PC-3 (cell line): ENCODE results near the gene RAB8A. TPM values are rescaled to one million over a fixed set of nuclear protein-coding genes. Genes with fewer than 3 reads are reported as not detected.
A peak's percentile ranks its signal among the peaks of the same experiment; 100 is the strongest.

ENCODE experiments used
- ATAC-seq: fragments of 200-7000 bp; cut with Tn5 transposase; 2 replicates; pipeline ENCODE4 v1.9.1; 2020; ENCODE audit warnings: mild to moderate bottlenecking, moderate library complexity
- BruUV-seq: library from RNA; stranded (reverse); fragments of 400-500 nt; replicated peaks from 2 replicates; lab custom pipeline; 2021; lab: Mats Ljungman, UMichigan
- CTCF ChIA-PET: fragments of 300-600 bp; sonication (Branson Sonifier 250); formaldehyde crosslinking; loops from one replicate; lab custom pipeline; 2022; ENCODE audit warnings: antibody characterized with exemption; lab: Charles Lee
- POLR2A ChIA-PET: fragments of 300-600 bp; sonication (Branson Sonifier 250); formaldehyde crosslinking; loops from one replicate; lab custom pipeline; 2022; ENCODE audit warnings: antibody characterized with exemption; ENCODE audit not compliant: unreplicated experiment; lab: Charles Lee
- DNase-seq: peaks from one replicate; pipeline ENCODE4 v3.0.0-alpha.2; 2015
- H2AFZ ChIP-seq: fragments of 300-600 bp; sonication (generic); 2 replicates; pipeline ENCODE4 v1.6.0; 2016; ENCODE audit warnings: antibody characterized with exemption, low read length
- H3F3A ChIP-seq: fragments of 300-600 bp; sonication (generic); one replicate; pipeline ENCODE4 v1.6.0; 2017; ENCODE audit warnings: antibody characterized with exemption, low read length, control low read depth, mild to moderate bottlenecking; ENCODE audit not compliant: unreplicated experiment
- H3K27ac ChIP-seq: fragments of 300-600 bp; sonication (generic); 2 replicates; pipeline ENCODE4 v1.5.1; 2016; ENCODE audit warnings: mild to moderate bottlenecking, low read length
- H3K27me3 ChIP-seq: fragments of 300-600 bp; sonication (generic); 2 replicates; pipeline ENCODE4 v1.6.1; 2016; ENCODE audit warnings: low read length, mixed read lengths
- H3K36me3 ChIP-seq: fragments of 300-600 bp; sonication (generic); 2 replicates; pipeline ENCODE4 v1.6.1; 2016; ENCODE audit warnings: low read depth, mixed run types, low read length, mixed read lengths
- H3K4me1 ChIP-seq: fragments of 300-600 bp; sonication (generic); 2 replicates; pipeline ENCODE4 v1.5.1; 2016; ENCODE audit warnings: low read length; ENCODE audit not compliant: insufficient read depth
- H3K4me2 ChIP-seq: fragments of 300-600 bp; sonication (generic); 2 replicates; pipeline ENCODE4 v1.6.0; 2016; ENCODE audit warnings: low read length
- H3K4me3 ChIP-seq: fragments of 300-600 bp; sonication (generic); 2 replicates; pipeline ENCODE4 v1.5.1; 2016; ENCODE audit warnings: mild to moderate bottlenecking, low read length, mixed read lengths
- H3K79me2 ChIP-seq: fragments of 300-600 bp; sonication (generic); 2 replicates; pipeline ENCODE4 v1.6.1; 2017; ENCODE audit warnings: low read length, mixed read lengths
- H3K9ac ChIP-seq: fragments of 300-600 bp; sonication (generic); 2 replicates; pipeline ENCODE4 v1.6.0; 2016; ENCODE audit warnings: mild to moderate bottlenecking, low read length
- H3K9me2 ChIP-seq: fragments of 300-600 bp; sonication (generic); replicated peaks from 2 replicates; pipeline ENCODE4 v1.6.1; 2016; ENCODE audit warnings: mixed run types, low read length, mixed read lengths
- H3K9me3 ChIP-seq: fragments of 300-600 bp; sonication (generic); 2 replicates; pipeline ENCODE4 v1.6.1; 2016; ENCODE audit warnings: low read length, mixed read lengths
- H4K20me1 ChIP-seq: fragments of 300-600 bp; sonication (generic); 2 replicates; pipeline ENCODE4 v1.6.1; 2016; ENCODE audit warnings: low read length, mixed read lengths
- CTCF ChIP-seq: fragments of 300-600 bp; sonication (generic); conservative IDR thresholded peaks from 2 replicates; pipeline ENCODE4 v1.5.1; 2017; ENCODE audit warnings: antibody characterized with exemption, low read depth, mild to moderate bottlenecking, low read length
- EZH2 ChIP-seq: fragments of 300-600 bp; sonication (generic); IDR thresholded peaks from one replicate; pipeline ENCODE4 v1.6.1; 2017; ENCODE audit warnings: antibody characterized with exemption, mild to moderate bottlenecking, low read length; ENCODE audit not compliant: unreplicated experiment
- EZH2phosphoT487 ChIP-seq: fragments of 300-600 bp; sonication (generic); IDR thresholded peaks from 2 replicates; pipeline ENCODE4 v1.6.1; 2018; ENCODE audit warnings: mild to moderate bottlenecking, antibody characterized with exemption, low read length, borderline replicate concordance
- intact Hi-C: fragments of 100-400 bp; cut with micrococcal nuclease; formaldehyde crosslinking; loops from 2 replicates; pipeline ENCODE4 v1.9.0; 2023
- total RNA-seq: library from RNA; depleted of rRNA; stranded (reverse); fragments of >200 nt; gene quantifications from 2 replicates; pipeline ENCODE4 v1.2.3, GENCODE V29; 2014

Gene RAB8A
- total RNA-seq, 1 experiment from 2014 or later: 94.5 TPM

GRCh38 chr19:16135430-16136127 is 23.9 kb downstream of the RAB8A start:
- no peak for DNase-seq
- TF ChIP-seq EZH2 (no peak), CTCF (peak; percentile 15; the same call in 1 of the 2 replicates), EZH2phosphoT487 (no peak)
- ChIA-PET POLR2A (no interaction called here), CTCF (no interaction called here)
- Histone ChIP-seq H3K9me2 (no peaks in the 10 kb centered on the region), H3K9ac (no peak overlapping the region), H3K4me3 (no peak overlapping the region), H4K20me1 (no peaks in the 10 kb centered on the region), H2AFZ (no peak overlapping the region), H3K36me3 (peaks cover 26% of the 10 kb centered on the region), H3K9me3 (no peaks in the 10 kb centered on the region), H3K27ac (no peak overlapping the region), H3K4me2 (no peak overlapping the region), H3F3A (no peaks in the 10 kb centered on the region), H3K27me3 (no peaks in the 10 kb centered on the region), H3K4me1 (no peaks in the 10 kb centered on the region), H3K79me2 (no peaks in the 10 kb centered on the region)
- intact Hi-C loops: no loop called here
- no TSS peak for BruUV-seq
- ATAC-seq: no peak

- no peaks in the 10 kb centered on the region for H3F3A ChIP-seq
- BruUV-seq: TSS peak; percentile 6
- ChIA-PET POLR2A (no interaction called here), CTCF (no interaction called here)
- TF ChIP-seq EZH2 (no peak), CTCF (no peak), EZH2phosphoT487 (no peak)
- no peak overlapping the region for H2AFZ ChIP-seq
- H3K9ac ChIP-seq: no peak overlapping the region
- no peak; the same call in 1 of the 2 replicates for ATAC-seq
- no peaks in the 10 kb centered on the region for H3K9me2 ChIP-seq
- H3K9me3 ChIP-seq: no peaks in the 10 kb centered on the region
- DNase-seq: no peak
- H3K4me1 ChIP-seq: no peaks in the 10 kb centered on the region
- no peaks in the 10 kb centered on the region for H4K20me1 ChIP-seq
- intact Hi-C loops: no loop called here
- H3K27ac ChIP-seq: no peak overlapping the region
- no peak overlapping the region for H3K4me2 ChIP-seq
- peaks cover 19% of the 10 kb centered on the region for H3K36me3 ChIP-seq
- H3K79me2 ChIP-seq: no peaks in the 10 kb centered on the region
- no peaks in the 10 kb centered on the region for H3K27me3 ChIP-seq
- H3K4me3 ChIP-seq: no peak overlapping the region
Observed at GRCh38 chr19:16136185-16136999, 24.7 kb downstream of the RAB8A start.
